Measurements from ENCODE around the gene AMOTL1.
"Not testable (repeated sequence)": the region's sequence is repeated elsewhere in the genome, so short reads cannot be mapped to it uniquely, and the experiment has no call there.

AMOTL1 gene

DNA sequence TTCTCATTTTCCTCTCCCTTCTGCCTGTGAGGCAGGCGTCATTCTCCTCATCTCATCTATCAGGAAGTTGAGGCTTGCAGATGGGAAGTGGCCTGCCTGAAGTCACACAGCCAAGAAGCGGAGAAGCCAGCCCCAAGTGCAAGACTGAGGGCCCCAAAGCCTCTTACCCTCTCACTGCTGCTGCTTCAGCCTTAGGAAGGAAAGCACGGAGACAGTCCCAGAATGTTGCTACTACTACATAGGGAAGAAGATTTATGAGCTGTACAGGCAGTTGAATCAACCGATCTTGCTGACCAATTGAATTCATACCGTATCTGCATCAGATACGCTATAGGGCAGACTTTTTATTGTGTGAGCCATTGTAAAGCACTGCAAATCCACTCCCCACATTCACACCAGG lies 116.2 kb downstream of the AMOTL1 start:
- no peak for DNase-seq

- no peak for DNase-seq
These were observed 117.0 kb downstream of the AMOTL1 start for GRCh38 chr11:94885133-94885532.

GRCh38 chr11:94885581-94885980 lies 117.4 kb downstream of the AMOTL1 start:
- DNase-seq: no peak

GRCh38 chr11:94888204-94888603 lies 120.0 kb downstream of the AMOTL1 start:
- no peak for DNase-seq

GRCh38 chr11:94895451-94895850 lies 127.3 kb downstream of the AMOTL1 start:
- DNase-seq: no peak

GRCh38 chr11:94895971-94896370 lies 127.8 kb downstream of the AMOTL1 start:
- DNase-seq: no peak

GRCh38 chr11:94897330-94897768 lies 129.2 kb downstream of the AMOTL1 start:
- DNase-seq: peak; percentile 8

DNA sequence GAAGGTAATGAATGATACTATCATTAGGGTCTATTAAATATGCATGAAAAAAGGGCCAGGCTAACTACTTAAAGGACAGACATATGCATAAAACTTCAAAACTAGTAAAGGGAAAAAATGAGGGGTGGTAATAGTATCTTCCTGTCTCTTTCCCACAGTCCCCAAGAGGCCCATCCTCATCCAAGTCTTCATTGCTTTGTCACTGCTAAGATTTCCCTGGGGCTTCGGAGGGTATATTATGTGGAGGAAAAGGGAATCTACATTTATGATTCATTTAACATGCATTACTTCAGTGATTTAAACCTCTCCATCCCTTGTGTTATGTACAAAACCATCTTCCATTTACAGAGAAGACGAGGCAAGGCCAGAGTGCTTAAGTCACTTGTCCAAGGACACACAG lies 139.1 kb downstream of the AMOTL1 start:
- no peak for DNase-seq

DNA sequence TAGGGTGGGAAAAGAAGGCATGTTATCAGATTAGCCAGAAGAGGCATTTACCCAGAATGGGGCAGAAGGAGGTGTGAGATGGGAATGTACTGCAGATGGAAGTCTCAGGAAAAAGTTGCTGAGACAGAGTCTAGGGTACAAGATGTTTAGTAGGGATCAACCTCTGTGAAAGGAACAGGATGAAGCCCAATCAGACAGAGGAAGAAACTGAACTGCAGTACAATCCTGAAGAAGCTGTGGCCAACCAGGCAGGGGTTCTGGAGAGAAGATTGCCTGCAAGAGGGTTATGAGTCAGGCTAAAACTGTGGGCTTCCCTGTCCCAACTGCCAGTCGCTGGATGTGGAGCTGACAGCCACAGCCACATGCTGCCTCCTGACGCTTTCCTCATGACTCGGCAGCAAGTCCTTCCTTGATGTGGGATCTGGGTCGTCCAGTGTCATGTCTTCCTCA lies 141.2 kb downstream of the AMOTL1 start:
- DNase-seq: no peak

GRCh38 chr11:94910270-94910669 lies 142.1 kb downstream of the AMOTL1 start:
- no peak for DNase-seq

DNA sequence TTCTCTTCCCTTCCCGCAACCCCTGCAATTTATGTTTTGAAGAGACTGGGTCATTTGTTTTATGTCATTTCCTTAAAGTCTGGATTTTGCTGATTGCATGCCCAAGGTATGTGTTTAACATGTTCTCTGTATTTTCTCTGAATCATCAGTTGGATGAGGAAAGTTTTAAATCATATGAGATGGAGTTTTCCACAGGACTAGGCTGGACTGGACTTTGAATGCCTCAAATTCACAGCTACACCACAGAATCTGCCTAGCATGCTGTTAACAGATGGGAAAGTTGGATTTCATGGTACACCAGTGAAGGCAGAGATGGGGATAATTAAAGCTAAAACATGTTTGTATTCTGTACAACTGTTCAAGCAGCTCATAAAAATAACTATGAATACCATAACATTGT lies 142.6 kb downstream of the AMOTL1 start:
- DNase-seq: no peak

DNA sequence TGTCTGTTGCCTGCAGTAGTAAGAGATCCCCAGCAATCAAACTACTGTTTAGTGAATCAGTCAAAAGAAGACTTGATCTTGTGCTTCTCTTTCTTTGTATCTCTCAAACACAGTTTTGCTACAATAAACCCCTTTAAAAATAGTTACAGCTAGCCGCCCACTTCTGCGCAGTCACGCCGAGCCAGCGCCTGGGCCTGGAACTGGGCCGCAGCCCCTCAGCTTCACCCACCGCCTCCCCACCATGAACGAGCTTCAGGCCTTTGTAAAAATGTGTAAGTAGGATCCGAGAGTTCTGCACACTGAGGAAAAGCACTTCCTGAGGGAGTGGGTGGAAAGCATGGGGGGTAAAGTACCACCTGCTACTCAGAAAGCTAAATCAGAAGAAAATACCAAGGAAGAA lies 144.7 kb downstream of the AMOTL1 start:
- DNase-seq: no peak

DNA sequence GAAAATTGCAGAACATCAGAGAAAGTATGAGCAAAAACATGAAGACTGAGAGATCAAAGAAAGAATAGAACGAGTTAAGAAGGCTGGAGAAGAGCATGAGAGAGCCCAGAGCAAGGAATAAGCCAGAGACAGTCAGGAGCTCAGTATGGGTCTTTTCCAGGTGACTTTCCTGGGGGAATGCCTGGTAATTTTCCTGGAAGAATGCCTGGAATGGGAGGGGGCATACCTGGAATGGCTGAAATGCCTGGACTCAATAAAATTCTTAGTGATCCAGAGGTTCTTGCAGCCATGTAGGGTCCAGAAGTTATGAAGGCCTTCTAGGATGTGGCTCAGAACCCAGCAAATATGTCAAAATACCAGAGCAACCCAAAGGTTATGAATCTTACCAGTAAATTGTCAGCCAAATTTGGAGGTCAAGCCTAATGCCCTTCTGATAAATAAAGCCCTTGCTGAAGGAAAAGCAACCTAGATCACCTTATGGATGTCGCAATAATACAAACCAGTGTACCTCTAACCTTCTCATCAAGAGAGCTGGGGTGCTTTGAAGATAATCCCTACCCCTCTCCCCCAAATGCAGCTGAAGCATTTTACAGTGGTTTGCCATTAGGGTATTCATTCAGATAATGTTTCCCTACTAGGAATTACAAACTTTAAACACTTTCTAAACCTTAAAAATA lies 145.7 kb downstream of the AMOTL1 start:
- not testable (repeated sequence) for DNase-seq

GRCh38 chr11:94920311-94920710 lies 152.2 kb downstream of the AMOTL1 start:
- DNase-seq: no peak

DNA sequence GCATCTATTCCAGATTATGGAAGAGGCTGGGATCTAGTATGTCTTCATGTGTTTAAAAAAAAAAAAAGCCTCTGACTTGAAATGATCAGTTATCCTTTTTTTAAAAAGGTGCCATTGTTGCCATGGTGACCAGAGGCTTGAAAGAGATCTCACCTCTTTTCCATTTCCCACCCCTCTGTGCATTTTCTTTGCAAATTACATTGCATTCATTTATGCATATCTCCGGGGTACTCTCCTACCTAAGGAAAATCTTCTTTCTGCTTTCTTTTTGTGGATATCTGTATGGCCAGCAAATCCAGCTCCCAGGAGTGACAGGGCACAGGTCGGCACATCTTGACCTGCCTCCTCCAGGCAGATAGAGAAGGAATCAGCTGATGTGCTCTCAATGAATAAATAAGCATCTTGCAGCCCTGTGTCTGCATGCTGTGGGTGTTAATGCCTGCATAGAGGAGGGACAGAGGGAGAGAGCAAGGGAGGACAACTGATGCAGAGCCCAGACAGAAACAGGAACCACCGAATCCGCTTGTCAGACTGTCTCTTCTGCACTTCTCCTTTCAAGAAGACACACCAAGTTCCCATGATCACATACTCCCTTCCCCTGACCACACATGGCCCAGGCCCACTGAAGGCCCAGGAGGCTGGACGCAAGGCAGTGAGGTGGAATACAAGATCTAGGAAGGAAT lies 154.3 kb downstream of the AMOTL1 start:
- no peak for DNase-seq

GRCh38 chr11:94923004-94923334 lies 154.8 kb downstream of the AMOTL1 start:
- DNase-seq: no peak

DNA sequence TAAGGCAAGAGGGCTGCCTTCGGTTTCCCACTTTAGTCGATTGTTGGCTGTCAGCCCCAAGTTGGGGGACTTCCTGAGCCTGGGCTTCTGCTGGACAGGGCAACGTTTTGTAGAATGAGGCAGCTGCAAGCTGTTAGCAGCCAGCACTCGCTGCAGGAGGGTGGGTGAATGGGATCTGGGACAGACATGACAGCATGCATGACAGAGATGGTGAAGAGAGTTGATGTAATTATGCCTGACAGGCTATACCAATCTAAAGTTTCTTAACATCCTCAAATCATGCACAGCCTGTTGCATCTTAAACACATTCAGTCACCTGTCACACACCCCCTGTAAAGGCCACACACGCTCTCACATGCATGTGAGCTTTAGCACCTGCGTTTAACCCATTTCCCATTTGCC lies 156.0 kb downstream of the AMOTL1 start:
- no peak for DNase-seq

- DNase-seq: no peak
These were observed 156.5 kb downstream of the AMOTL1 start for GRCh38 chr11:94924612-94925011.

DNA sequence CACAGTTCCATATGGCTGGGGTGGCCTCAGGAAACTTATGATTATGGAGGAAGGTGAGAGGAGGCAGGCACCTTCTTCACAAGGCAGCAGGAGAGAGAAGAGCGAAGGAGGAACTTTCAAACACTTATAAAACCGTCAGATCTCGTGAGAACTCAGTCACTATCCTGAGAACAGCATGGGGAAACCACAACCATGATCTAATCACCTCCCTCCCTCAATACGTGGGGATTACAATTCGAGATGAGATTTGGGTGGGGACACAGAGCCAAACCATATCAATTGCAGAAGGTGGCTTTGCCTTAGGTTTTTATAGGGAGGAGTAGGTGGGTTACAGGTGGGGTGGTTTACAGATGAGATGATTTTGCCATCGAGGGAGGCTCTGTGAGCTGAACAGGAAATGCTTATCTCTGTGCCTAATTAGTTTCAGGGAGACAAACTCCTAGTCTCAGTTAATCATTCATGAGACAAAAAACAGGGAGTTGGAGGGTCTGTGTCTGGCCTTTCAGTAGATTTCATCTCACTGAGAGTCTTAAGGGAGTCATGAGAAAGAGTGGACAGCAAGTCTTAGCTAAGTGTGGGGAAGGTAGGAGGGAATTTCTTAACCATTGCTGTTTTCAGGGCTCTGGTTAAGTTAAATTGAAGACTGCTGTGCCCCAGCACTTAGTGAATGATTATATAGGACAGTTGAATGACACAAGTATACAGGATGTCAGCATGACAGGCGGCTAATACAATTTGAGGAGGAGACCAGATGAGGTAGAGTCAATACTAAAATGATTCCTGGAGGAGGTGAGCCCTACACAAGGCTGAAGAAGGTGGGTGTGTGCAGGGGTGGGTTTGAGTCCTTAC lies 157.5 kb downstream of the AMOTL1 start:
- DNase-seq: no peak

DNA sequence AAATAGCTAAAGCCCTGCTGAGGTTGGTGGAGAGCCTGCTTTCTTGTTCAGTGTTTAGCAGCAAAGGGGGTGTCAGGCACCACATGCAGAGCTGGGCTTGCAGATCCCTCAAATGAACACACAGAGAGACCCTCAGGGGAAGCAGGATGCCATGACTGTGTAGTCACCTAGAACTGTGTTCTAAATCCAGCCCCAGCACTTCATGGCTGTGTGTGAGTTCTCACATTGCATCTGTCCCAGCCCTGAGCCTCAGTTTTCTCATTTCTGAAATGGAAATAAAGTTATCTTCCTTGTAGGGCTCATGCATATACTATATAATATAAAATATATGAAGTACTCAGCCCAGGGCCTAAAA lies 158.1 kb downstream of the AMOTL1 start:
- no peak for DNase-seq

All from NCI-H774 (cell line).